SK-N-SH treated with all-trans-retinoic acid at 6 μM for 48 hours (cell line): Measurements from ENCODE around the gene UBTD1.

Source experiments
- ATAC-seq: fragments of 200-7000 bp; cut with Tn5 transposase; 3 replicates; pipeline ENCODE4 v1.9.1; 2020; ENCODE audit warnings: mild to moderate bottlenecking, moderate library complexity
- ARNTL ChIP-seq: fragments of 450-650 bp; formaldehyde crosslinking; IDR thresholded peaks from 2 replicates; pipeline ENCODE4 v1.5.0; 2020; ENCODE audit warnings: low read depth, mild to moderate bottlenecking, moderate library complexity, borderline replicate concordance
- BACH2 ChIP-seq: fragments of 250-450 bp; sonication (Bioruptor Pico); IDR thresholded peaks from 2 replicates; pipeline ENCODE4 v1.9.0; 2021; ENCODE audit warnings: mild to moderate bottlenecking, borderline replicate concordance
- CREB5 ChIP-seq: fragments of 250-450 bp; sonication (Bioruptor Pico); IDR thresholded peaks from 2 replicates; pipeline ENCODE4 v1.5.1; 2020; ENCODE audit warnings: low read depth, mild to moderate bottlenecking, moderate library complexity
- CSDC2 ChIP-seq: fragments of 250-450 bp; sonication (Bioruptor Pico); IDR thresholded peaks from 2 replicates; pipeline ENCODE4 v1.5.0; 2020; ENCODE audit warnings: mild to moderate bottlenecking, moderate library complexity
- ESRRG ChIP-seq: fragments of 250-450 bp; sonication (Bioruptor Pico); IDR thresholded peaks from 2 replicates; pipeline ENCODE4 v1.6.1; 2021; ENCODE audit warnings: mild to moderate bottlenecking
- ISL1 ChIP-seq: fragments of 250-450 bp; sonication (Bioruptor Pico); IDR thresholded peaks from 2 replicates; pipeline ENCODE4 v2.1.2; 2022; ENCODE audit warnings: mild to moderate bottlenecking, moderate library complexity
- OSR1 ChIP-seq: fragments of 250-450 bp; sonication (Bioruptor Pico); IDR thresholded peaks from 2 replicates; pipeline ENCODE4 v1.8.0; 2022; ENCODE audit warnings: moderate library complexity, mild to moderate bottlenecking, inconsistent platforms
- PATZ1 ChIP-seq: fragments of 250-450 bp; sonication (Bioruptor Pico); IDR thresholded peaks from 2 replicates; pipeline ENCODE4 v1.8.0; 2020; ENCODE audit warnings: mild to moderate bottlenecking, moderate library complexity, borderline replicate concordance
- POU6F1 ChIP-seq: fragments of 250-450 bp; sonication (Bioruptor Pico); IDR thresholded peaks from 2 replicates; pipeline ENCODE4 v1.8.0; 2021; ENCODE audit warnings: low read depth, mild to moderate bottlenecking, moderate library complexity, borderline replicate concordance
- RARB ChIP-seq: fragments of 250-450 bp; sonication (Bioruptor Pico); IDR thresholded peaks from 2 replicates; pipeline ENCODE4 v1.8.0; 2021; ENCODE audit warnings: mild to moderate bottlenecking, moderate library complexity
- SNAI2 ChIP-seq: fragments of 250-450 bp; sonication (Bioruptor Pico); IDR thresholded peaks from 2 replicates; pipeline ENCODE4 v1.5.0; 2020; ENCODE audit warnings: mild to moderate bottlenecking, moderate library complexity
- TOX ChIP-seq: fragments of 250-450 bp; sonication (Bioruptor Pico); IDR thresholded peaks from 2 replicates; pipeline ENCODE4 v1.8.0; 2021; ENCODE audit warnings: mild to moderate bottlenecking, moderate library complexity, borderline replicate concordance
- TSHZ2 ChIP-seq: fragments of 250-450 bp; sonication (Bioruptor Pico); IDR thresholded peaks from 2 replicates; pipeline ENCODE4 v1.5.0; 2020; ENCODE audit warnings: mild to moderate bottlenecking, moderate library complexity
- ZC3H10 ChIP-seq: fragments of 250-450 bp; sonication (Bioruptor Pico); IDR thresholded peaks from 2 replicates; pipeline ENCODE4 v1.5.1; 2021; ENCODE audit warnings: mild to moderate bottlenecking, moderate library complexity
- ZFP3 ChIP-seq: fragments of 250-450 bp; sonication (Bioruptor Pico); IDR thresholded peaks from 2 replicates; pipeline ENCODE4 v1.5.0; 2020; ENCODE audit warnings: mild to moderate bottlenecking, moderate library complexity
- ZFP30 ChIP-seq: fragments of 450-650 bp; formaldehyde crosslinking; IDR thresholded peaks from 2 replicates; pipeline ENCODE4 v1.5.0; 2022; ENCODE audit warnings: mild to moderate bottlenecking, moderate library complexity
- ZNF70 ChIP-seq: fragments of 450-650 bp; formaldehyde crosslinking; IDR thresholded peaks from 2 replicates; pipeline ENCODE4 v1.5.0; 2020; ENCODE audit warnings: mild to moderate bottlenecking, moderate library complexity

UBTD1 gene

GRCh38 chr10:97520520-97520919 is 21.8 kb downstream of the UBTD1 start:
- no peak for TF ChIP-seq ESRRG (CRISPR knock-in tag)
- TF ChIP-seq ARNTL (CRISPR knock-in tag) = no peak
- no peak for TF ChIP-seq POU6F1 (CRISPR knock-in tag)
- ATAC-seq = no peak

- no peak for TF ChIP-seq ISL1
- no peak for TF ChIP-seq TOX (CRISPR knock-in tag)
- no peak for TF ChIP-seq RARB (CRISPR knock-in tag)
- TF ChIP-seq BACH2 (CRISPR knock-in tag) = no peak
- no peak for TF ChIP-seq PATZ1 (CRISPR knock-in tag)
- TF ChIP-seq CSDC2 (CRISPR knock-in tag) = no peak
- no peak for TF ChIP-seq ESRRG (CRISPR knock-in tag)
- TF ChIP-seq TSHZ2 (CRISPR knock-in tag) = no peak
- no peak for TF ChIP-seq OSR1 (CRISPR knock-in tag)
- no peak for TF ChIP-seq CREB5 (CRISPR knock-in tag)
- TF ChIP-seq ZC3H10 (CRISPR knock-in tag) = no peak
- TF ChIP-seq ZFP3 (CRISPR knock-in tag) = no peak
- TF ChIP-seq POU6F1 (CRISPR knock-in tag) = no peak
- no peak for TF ChIP-seq SNAI2 (CRISPR knock-in tag)
- TF ChIP-seq ZNF70 (CRISPR knock-in tag) = no peak
- TF ChIP-seq, all 23 proteins: peak for 0
- no peak for ATAC-seq
Measured at GRCh38 chr10:97520978-97521761, 22.4 kb downstream of the UBTD1 start.

GRCh38 chr10:97522071-97522470 is 23.3 kb downstream of the UBTD1 start:
- TF ChIP-seq ISL1 = no peak
- TF ChIP-seq ZFP3 (CRISPR knock-in tag) = no peak
- TF ChIP-seq BACH2 (CRISPR knock-in tag) = no peak
- no peak for TF ChIP-seq ZC3H10 (CRISPR knock-in tag)
- TF ChIP-seq ZFP30 (CRISPR knock-in tag) = no peak
- TF ChIP-seq RARB (CRISPR knock-in tag) = no peak
- TF ChIP-seq TSHZ2 (CRISPR knock-in tag) = no peak
- TF ChIP-seq CREB5 (CRISPR knock-in tag) = no peak
- TF ChIP-seq ESRRG (CRISPR knock-in tag) = no peak
- TF ChIP-seq PATZ1 (CRISPR knock-in tag) = no peak
- no peak for ATAC-seq
